ENCODE results near the gene SCN11A. TPM values are rescaled to one million over a fixed set of nuclear protein-coding genes. Genes with fewer than 3 reads are reported as not detected.
"Not testable (repeated sequence)": the region's sequence is repeated elsewhere in the genome, so short reads cannot be mapped to it uniquely, and the experiment has no call there.

The SCN11A gene
- total RNA-seq, 1 experiment from 2014 or later = 0.02 TPM

DNA sequence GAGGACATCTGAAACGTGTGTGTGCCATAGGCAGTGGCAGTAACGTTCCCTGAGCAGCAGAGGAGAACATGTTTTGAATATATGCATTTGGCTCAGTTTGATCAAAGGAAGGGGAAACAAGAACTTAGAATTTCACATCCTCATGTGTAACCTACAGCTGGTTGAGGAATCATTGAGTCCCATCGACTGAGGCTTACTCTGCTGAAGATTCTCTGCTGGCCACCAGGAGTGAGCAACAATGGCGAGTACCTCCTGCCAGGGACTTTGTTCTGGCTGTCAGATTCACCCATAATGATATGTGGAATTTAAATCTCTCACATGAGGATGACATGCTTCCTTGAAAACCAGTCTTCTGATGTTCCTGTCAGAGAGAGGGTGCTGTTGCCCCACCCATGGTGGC lies 34.4 kb upstream of the SCN11A start:
- no peak for DNase-seq
- Histone ChIP-seq H3K27ac (no peak overlapping the region), H3K4me1 (peaks cover 27% of the 10 kb centered on the region), H3K4me3 (no peak overlapping the region), H3K27me3 (no peaks in the 10 kb centered on the region), H3K9me3 (replicated peaks) (no peaks in the 10 kb centered on the region), H3K36me3 (peaks cover 4% of the 10 kb centered on the region; the same call in 1 of the 2 replicates)

DNA sequence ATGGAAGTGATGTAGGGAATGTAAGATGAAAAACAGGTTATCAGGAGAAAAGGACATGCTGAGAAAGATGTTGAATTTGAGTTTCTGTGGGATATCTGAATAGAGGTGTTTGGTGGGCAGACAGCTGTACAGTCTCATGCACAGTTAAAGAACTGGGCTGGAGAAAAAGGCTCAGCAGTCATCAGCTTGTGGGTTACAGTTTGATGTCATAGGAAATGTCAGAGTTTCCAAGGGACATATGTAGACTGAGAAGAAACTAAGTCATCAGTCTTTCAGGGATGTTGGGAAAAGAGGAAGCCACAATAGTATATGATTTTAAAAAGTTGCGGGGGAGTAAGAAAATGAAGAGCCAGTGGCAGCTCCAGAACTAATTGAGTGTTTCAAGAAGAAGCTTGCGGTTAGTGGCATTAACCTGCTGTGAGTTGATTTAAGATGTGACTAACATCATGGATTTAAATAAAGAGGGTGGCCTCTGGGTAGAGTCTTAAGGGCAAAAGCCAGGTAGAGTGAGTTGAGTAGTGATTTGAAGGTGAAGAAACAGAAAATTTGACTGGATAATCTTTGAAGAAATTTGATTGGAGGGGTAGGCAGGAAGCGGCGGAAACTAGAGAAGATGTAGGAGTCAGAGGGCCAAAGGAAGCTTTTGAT lies 31.0 kb upstream of the SCN11A start:
- no peak overlapping the region for H3K27ac ChIP-seq
- no peaks in the 10 kb centered on the region for H3K9me3 ChIP-seq (replicated peaks)
- no peaks in the 10 kb centered on the region for H3K27me3 ChIP-seq
- H3K4me3 ChIP-seq = no peak overlapping the region
- peaks cover 7% of the 10 kb centered on the region for H3K4me1 ChIP-seq
- no peaks in the 10 kb centered on the region; the same call in 1 of the 2 replicates for H3K36me3 ChIP-seq
- no peak for DNase-seq

DNA sequence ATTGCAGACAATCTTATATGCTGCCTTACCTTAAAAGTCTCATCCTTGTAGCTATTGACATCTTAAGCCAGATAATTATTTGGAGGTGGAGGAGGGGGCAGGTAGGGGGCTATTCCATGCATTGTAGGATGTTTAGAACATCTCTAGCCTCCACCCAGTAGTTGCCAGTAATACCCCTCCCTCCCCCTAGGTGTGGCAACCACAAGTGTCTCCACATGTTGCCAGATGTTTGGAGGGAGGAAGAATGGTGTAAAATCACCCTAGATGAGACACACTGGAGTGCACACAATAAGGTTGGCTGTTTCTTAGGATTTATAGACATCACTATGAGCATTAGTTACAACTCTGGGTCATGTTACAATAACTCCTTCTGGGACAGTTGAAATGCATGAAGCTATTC lies 28.3 kb upstream of the SCN11A start:
- no peaks in the 10 kb centered on the region for H3K36me3 ChIP-seq
- no peak for DNase-seq
- H3K9me3 ChIP-seq (replicated peaks) = no peaks in the 10 kb centered on the region

DNA sequence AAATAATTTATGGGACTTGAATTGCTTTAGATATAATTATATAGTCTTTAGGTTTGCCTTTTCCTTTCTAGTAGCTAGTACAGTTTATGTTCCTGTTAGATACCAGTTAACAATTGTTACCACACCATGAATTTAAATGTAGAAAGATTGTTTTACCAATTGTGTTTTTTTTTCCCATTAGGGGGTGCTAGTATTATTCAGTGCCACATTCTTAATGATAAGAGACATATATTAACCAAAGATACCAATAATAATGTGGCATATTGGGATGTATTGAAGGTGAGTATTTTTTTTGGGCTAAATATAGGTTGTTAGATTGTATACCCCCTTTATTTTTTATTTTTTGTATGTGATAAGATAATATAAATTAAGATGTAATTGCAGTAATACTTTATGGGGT lies 27.8 kb upstream of the SCN11A start:
- H3K27ac ChIP-seq = no peak overlapping the region
- DNase-seq = no peak
- no peaks in the 10 kb centered on the region for H3K27me3 ChIP-seq
- no peak overlapping the region for H3K4me3 ChIP-seq
- no peaks in the 10 kb centered on the region; the same call in 1 of the 2 replicates for H3K36me3 ChIP-seq
- H3K9me3 ChIP-seq (replicated peaks) = no peaks in the 10 kb centered on the region
- peaks cover 6% of the 10 kb centered on the region for H3K4me1 ChIP-seq

More for the DNA sequence above, 28.3 kb upstream of the SCN11A start:
- Histone ChIP-seq H3K4me1 (peaks cover 6% of the 10 kb centered on the region), H3K4me3 (no peak overlapping the region), H3K27ac (no peak overlapping the region), H3K27me3 (no peaks in the 10 kb centered on the region)

DNA sequence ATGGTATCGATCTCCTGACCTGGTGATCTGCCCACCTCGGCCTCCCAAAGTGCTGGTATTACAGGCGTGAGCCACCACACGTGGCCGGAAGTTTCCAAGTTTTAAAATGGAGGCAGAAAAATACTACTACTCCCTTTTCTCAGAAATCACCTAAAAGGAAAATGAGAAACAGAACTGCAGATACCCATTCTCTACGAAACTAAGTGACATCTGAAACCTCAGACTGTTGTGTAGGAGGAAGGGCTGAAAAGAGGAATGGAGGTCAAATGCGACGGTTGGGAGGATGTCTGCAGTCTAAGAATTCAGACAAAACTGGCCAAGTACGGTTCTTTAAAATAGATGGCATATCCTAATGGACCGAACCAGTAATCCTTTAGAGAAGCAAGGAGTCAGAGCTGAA lies 24.2 kb upstream of the SCN11A start:
- no peaks in the 10 kb centered on the region; the same call in 1 of the 2 replicates for H3K36me3 ChIP-seq

DNA sequence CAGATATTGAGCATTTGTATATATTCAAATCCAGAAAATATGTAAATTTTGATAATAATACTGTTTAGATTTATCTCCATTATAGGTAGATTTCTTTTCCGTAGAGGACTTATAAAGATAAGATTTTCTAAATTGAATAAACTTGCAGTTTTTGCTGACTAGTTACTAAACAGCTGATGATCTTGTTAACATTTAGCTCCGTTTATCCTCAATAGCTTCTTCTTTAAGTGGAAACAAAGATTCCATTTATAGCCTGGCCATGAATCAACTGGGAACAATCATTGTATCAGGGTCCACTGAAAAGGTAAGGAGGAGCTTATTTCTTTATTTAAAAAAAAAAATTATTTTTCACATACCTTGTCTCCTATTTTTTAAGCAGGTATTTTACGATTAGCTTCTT lies 16.8 kb upstream of the SCN11A start:
- Histone ChIP-seq H3K4me1 (no peaks in the 10 kb centered on the region), H3K4me3 (no peak overlapping the region), H3K36me3 (no peaks in the 10 kb centered on the region; the same call in 1 of the 2 replicates), H3K27me3 (no peaks in the 10 kb centered on the region), H3K9me3 (replicated peaks) (no peaks in the 10 kb centered on the region), H3K27ac (no peak overlapping the region)
- DNase-seq = no peak

More for the DNA sequence above, 24.2 kb upstream of the SCN11A start:
- no peak overlapping the region for H3K27ac ChIP-seq
- H3K4me3 ChIP-seq = no peak overlapping the region
- peaks cover 2% of the 10 kb centered on the region for H3K4me1 ChIP-seq
- no peak for DNase-seq
- H3K9me3 ChIP-seq (replicated peaks) = no peaks in the 10 kb centered on the region
- no peaks in the 10 kb centered on the region for H3K27me3 ChIP-seq

DNA sequence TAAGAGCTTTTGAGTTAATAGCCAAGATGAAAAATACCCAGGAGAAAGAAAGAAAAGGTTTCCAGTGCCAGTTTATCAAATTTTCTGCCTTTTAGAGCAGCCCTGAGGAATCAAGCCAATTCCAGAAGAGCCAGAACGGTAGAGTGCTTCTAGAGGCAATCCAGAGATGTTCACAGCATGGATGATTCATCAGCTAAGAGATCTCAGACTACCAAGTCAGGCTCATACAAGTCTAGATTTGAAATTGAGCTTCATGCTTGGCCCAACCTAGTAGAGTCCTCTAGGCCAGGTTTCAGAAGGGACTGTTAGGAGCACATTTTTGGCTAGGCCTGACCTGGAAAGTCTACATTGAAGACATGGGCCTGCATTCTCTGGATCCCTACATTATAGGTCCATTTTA lies 15.5 kb upstream of the SCN11A start:
- H3K9me3 ChIP-seq (replicated peaks) = no peaks in the 10 kb centered on the region
- DNase-seq = no peak
- no peak overlapping the region for H3K27ac ChIP-seq
- H3K4me3 ChIP-seq = no peak overlapping the region
- no peaks in the 10 kb centered on the region; the same call in 1 of the 2 replicates for H3K36me3 ChIP-seq
- H3K4me1 ChIP-seq = no peaks in the 10 kb centered on the region
- H3K27me3 ChIP-seq = no peaks in the 10 kb centered on the region

DNA sequence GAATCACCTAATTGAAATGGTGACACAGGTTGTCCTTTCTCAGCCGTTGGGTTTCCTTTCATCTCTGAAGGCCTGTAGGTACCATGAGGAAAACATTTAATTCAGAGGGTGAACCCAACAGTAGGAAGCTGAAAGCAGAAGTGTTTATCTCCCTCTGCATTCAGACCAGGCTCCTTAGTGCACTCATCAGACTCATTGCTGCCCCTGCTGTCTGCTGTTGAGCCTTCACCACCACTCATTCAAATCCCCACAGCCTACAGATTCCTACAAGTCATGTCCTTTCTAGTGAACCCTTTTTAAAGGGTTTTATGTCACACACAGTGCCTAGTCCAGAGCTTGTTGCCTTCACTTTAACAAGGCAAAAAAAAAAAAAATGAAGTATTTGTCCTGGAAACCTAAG lies 13.5 kb upstream of the SCN11A start:
- Histone ChIP-seq H3K9me3 (replicated peaks) (no peaks in the 10 kb centered on the region), H3K4me1 (no peaks in the 10 kb centered on the region), H3K27me3 (no peaks in the 10 kb centered on the region), H3K27ac (no peak overlapping the region), H3K4me3 (no peak overlapping the region), H3K36me3 (no peaks in the 10 kb centered on the region; the same call in 1 of the 2 replicates)
- peak; percentile 2 to 6 for DNase-seq

DNA sequence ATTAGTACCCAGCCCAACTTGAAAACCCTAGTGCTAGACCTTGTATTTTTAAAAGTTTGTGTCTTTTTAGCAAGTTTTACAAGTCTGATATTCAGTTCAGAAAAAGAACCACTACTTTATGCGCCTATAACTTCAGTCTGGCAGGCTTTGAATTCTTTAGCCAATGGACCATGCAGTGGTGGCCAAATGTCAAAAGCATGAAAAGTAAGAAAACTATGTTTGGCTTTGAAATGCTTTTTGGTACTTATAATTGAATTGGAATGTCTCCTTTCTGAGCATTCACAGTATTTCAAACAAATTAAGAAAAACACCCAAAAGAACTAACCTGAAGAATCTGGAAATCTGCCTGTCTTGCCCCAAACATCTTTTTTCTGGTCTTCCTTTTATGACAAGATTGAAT lies 12.9 kb upstream of the SCN11A start:
- Histone ChIP-seq H3K4me3 (no peak overlapping the region), H3K4me1 (no peaks in the 10 kb centered on the region), H3K27me3 (no peaks in the 10 kb centered on the region), H3K9me3 (replicated peaks) (no peaks in the 10 kb centered on the region), H3K36me3 (no peaks in the 10 kb centered on the region; the same call in 1 of the 2 replicates), H3K27ac (no peak overlapping the region)
- no peak for DNase-seq

DNA sequence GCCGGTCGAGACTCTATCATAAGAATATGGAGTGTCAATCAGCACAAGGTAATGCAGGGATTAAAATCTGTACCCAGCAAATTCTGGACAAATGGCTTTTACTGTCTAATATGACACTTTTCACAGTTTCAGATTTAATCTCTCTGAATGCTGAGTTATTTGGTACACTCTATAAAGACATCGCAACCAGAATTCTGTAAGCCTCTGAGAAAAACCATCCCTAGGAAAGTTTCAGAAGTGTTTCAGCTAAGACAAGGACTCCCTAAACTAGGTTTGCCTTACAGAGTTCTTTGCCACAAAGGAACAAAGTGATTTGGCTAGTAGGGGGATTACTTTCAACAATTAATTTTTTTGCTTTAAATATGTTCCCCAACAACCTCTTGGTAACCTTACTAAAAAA lies 11.4 kb upstream of the SCN11A start:
- no peak overlapping the region for H3K4me3 ChIP-seq
- no peak overlapping the region for H3K27ac ChIP-seq
- no peaks in the 10 kb centered on the region for H3K9me3 ChIP-seq (replicated peaks)
- no peaks in the 10 kb centered on the region for H3K27me3 ChIP-seq
- DNase-seq = no peak
- H3K4me1 ChIP-seq = no peaks in the 10 kb centered on the region
- no peaks in the 10 kb centered on the region; the same call in 1 of the 2 replicates for H3K36me3 ChIP-seq

DNA sequence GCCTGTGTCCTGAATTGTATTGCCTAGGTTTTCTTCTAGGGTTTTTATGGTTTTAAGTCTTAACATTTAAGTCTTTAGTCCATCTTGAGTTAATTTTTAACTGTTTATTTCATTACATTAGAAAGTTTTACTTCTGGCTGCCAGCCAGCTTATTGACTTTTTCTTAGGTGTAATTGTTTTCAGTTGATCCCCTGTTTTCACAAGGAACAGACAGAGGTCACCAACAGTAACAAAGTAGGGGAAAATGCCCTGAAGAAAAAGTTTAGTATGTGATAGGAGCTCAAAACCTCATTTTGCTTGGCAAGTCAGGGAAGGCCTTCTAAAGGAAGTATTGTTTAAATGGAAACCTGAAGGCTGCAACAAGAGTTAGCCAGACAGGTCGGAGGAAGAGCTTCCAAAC lies 10.4 kb upstream of the SCN11A start:
- Histone ChIP-seq H3K4me3 (no peak overlapping the region), H3K27ac (no peak overlapping the region), H3K27me3 (no peaks in the 10 kb centered on the region), H3K4me1 (no peaks in the 10 kb centered on the region), H3K9me3 (replicated peaks) (no peaks in the 10 kb centered on the region), H3K36me3 (no peaks in the 10 kb centered on the region)
- DNase-seq = no peak

DNA sequence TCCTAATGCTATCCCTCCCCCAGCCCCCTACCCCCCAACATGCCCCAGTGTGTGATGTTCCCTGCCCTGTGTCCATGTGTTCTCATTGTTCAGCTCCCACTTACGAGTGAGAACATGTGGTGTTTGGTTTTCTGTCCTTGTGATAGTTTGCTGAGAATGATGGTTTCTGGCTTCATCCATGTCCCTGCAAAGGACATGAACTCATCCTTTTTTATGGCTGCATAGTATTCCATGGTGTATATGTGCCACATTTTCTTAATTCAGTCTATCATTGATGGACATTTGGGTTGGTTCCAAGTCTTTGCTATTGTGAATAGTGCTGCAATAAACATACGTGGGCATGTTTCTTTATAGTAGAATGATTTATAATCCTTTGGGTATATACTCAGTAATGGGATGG lies 9.5 kb upstream of the SCN11A start:
- not testable (repeated sequence) for H3K4me3 ChIP-seq; H3K27ac ChIP-seq; H3K27me3 ChIP-seq; H3K9me3 ChIP-seq (replicated peaks); H3K36me3 ChIP-seq; DNase-seq; H3K4me1 ChIP-seq

DNA sequence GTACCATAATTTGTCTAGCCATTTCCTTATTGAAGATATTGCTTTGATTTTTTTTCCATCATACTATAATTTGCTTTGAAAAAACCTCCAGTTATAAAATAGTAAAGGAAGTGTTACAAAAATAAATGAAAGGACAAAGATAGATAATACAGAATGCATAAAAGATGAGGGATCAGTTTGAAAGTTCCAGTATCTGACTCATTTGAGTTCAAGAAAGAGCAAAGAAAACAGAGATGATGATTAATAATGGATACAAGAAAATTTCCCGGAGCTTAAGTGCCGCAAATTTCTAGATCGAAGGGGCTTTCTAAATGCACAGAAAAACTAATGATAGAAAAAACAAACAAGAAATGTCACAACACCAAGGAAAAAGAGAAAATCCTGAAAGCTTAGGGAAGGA lies 4.4 kb upstream of the SCN11A start:
- DNase-seq = no peak
- Histone ChIP-seq H3K27ac (no peak overlapping the region), H3K4me1 (0 out of 2 replicates have a peak, but pooled peaks cover 3% of the 10 kb centered on the region), H3K9me3 (replicated peaks) (no peaks in the 10 kb centered on the region), H3K36me3 (no peaks in the 10 kb centered on the region), H3K27me3 (no peaks in the 10 kb centered on the region), H3K4me3 (no peak overlapping the region)

DNA sequence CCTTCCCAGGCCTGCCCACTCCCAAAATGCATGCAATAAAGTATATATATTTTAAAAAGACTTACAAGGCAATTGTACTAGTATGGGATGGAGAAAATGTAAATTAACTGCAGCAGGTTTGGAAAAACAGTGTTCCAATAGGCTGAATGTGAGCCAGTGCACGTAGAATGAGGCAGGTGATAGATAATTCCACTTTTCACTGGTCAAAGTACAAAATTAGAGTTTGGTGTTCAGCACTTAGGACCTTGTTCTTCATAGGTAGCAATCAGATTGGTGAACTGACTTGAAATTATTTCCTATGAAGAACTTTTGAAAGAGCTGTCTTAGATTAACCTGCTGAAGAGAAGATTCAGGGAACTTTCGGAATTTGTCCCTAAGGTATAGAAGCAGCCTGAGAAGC lies 2.0 kb upstream of the SCN11A start:
- H3K4me1 ChIP-seq = 0 out of 2 replicates have a peak, but pooled peaks cover 3% of the 10 kb centered on the region
- H3K4me3 ChIP-seq = no peak overlapping the region
- H3K36me3 ChIP-seq = no peaks in the 10 kb centered on the region
- no peaks in the 10 kb centered on the region for H3K9me3 ChIP-seq (replicated peaks)
- no peak overlapping the region for H3K27ac ChIP-seq
- no peaks in the 10 kb centered on the region for H3K27me3 ChIP-seq
- DNase-seq = no peak

DNA sequence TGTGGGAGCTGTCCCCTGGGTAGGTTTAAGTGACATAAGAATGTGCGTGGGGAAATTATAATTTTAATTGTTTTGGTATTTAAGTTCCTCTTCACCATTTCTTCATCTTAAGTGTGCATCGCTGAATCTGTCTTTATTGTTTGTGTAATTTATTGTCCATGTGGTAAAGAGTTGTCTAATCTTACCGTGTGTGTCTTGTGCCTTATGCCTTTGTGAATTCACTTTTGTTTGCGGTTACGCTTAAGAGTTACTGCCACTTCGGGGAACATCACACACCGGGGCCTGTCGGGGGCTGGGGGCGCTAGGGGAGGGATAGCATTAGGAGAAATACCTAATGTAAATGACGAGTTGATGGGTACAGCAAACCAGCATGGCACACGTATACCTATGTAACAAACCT lies 839 bp upstream of the SCN11A start:
- H3K9me3 ChIP-seq (replicated peaks) = no peaks in the 10 kb centered on the region
- H3K4me3 ChIP-seq = peak overlapping the region; percentile 91
- H3K27ac ChIP-seq = peak overlapping the region; percentile 68
- no peaks in the 10 kb centered on the region for H3K27me3 ChIP-seq
- 0 out of 2 replicates have a peak, but pooled peaks cover 3% of the 10 kb centered on the region for H3K4me1 ChIP-seq
- DNase-seq = no peak
- H3K36me3 ChIP-seq = no peaks in the 10 kb centered on the region

DNA sequence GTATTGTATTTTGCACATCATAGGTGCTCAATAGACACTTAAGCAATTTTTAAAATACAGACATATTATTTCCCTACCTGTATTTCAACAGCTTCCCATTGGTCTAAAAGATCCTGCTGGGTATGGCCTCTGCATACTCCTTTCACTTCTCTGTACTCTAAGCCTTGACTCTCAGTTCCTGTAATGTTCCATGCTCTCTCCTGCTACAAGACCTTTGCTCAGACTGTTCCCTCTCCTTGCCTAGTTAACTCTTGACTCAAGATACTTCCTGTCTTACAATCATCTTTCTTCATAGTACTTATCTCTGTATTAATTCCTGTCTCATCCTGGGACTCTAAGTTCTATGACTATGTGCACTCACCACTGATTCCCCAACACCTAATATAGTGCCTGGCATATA lies 1.7 kb downstream of the SCN11A start:
- H3K4me1 ChIP-seq = 0 out of 2 replicates have a peak, but pooled peaks cover 3% of the 10 kb centered on the region
- H3K36me3 ChIP-seq = no peaks in the 10 kb centered on the region
- H3K27ac ChIP-seq = no peak overlapping the region
- no peak for DNase-seq
- no peak overlapping the region for H3K4me3 ChIP-seq
- H3K9me3 ChIP-seq (replicated peaks) = no peaks in the 10 kb centered on the region
- H3K27me3 ChIP-seq = no peaks in the 10 kb centered on the region

Measured in SJCRH30 (cell line).